Fibroblast of lung (primary cell): Measurements from ENCODE around the gene KLHL29. TPM values are rescaled to one million over a fixed set of nuclear protein-coding genes. Genes with fewer than 3 reads are reported as not detected.

Experiments
- DNase-seq, 2 donors: peaks; one replicate each; pipeline versions ENCODE4 v3.0.0 to v3.0.0-alpha.2; 2010; ENCODE audit warnings: low read depth in 2 of 2
- H2AFZ ChIP-seq: 2 replicates; pipeline ENCODE4 v1.5.1; 2012; ENCODE audit warnings: low read length, control low read depth, inconsistent platforms
- H3K27ac ChIP-seq: 2 replicates; pipeline ENCODE4 v1.5.1; 2011; ENCODE audit warnings: low read length, control low read depth; ENCODE audit not compliant: insufficient read depth
- H3K27me3 ChIP-seq: 2 replicates; pipeline ENCODE4 v1.5.1; 2011; ENCODE audit warnings: mild to moderate bottlenecking, low read length; ENCODE audit not compliant: control insufficient read depth, insufficient read depth
- H3K36me3 ChIP-seq: 2 replicates; pipeline ENCODE4 v1.5.1; 2011; ENCODE audit warnings: low read length; ENCODE audit not compliant: control insufficient read depth, insufficient read depth
- H3K4me1 ChIP-seq: 2 replicates; pipeline ENCODE4 v1.5.1; 2011; ENCODE audit warnings: low read length; ENCODE audit not compliant: control insufficient read depth, insufficient read depth; ENCODE audit errors: extremely low read depth
- H3K4me2 ChIP-seq: 2 replicates; pipeline ENCODE4 v1.5.1; 2011; ENCODE audit warnings: low read length, control low read depth; ENCODE audit not compliant: insufficient read depth; ENCODE audit errors: extremely low read depth
- H3K4me3 ChIP-seq, 4 experiments: fragments of 200-600 bp in 1 of 4; sonication (generic) in 1 of 4; replicated peaks in 1 of 4; 2 replicates each; pipeline ENCODE4 v1.5.1; 2011 to 2016; ENCODE audit warnings: low read length in 4 of 4, low read depth in 3 of 4, mild to moderate bottlenecking in 3 of 4, control low read depth in 2 of 4, inconsistent platforms in 1 of 4, mixed read lengths in 1 of 4; ENCODE audit not compliant: insufficient read depth in 1 of 4; ENCODE audit errors: control extremely low read depth in 1 of 4
- H3K79me2 ChIP-seq: 2 replicates; pipeline ENCODE4 v1.5.1; 2012; ENCODE audit warnings: mild to moderate bottlenecking, low read length, inconsistent platforms; ENCODE audit not compliant: control insufficient read depth, insufficient read depth
- H3K9ac ChIP-seq: 2 replicates; pipeline ENCODE4 v1.5.1; 2011; ENCODE audit warnings: mild to moderate bottlenecking, low read length, control low read depth; ENCODE audit not compliant: insufficient read depth
- H3K9me3 ChIP-seq: 2 replicates; pipeline ENCODE4 v1.5.1; 2012; ENCODE audit warnings: low read depth, low read length; ENCODE audit not compliant: control insufficient read depth, insufficient read depth
- H4K20me1 ChIP-seq: 2 replicates; pipeline ENCODE4 v1.5.1; 2011; ENCODE audit warnings: low read length; ENCODE audit not compliant: control insufficient read depth, insufficient read depth; ENCODE audit errors: extremely low read depth
- CTCF ChIP-seq, 2 donors: IDR thresholded peaks in 1 of 2; conservative IDR thresholded peaks in 1 of 2; 1 replicate in 1 of 2; 2 replicates in 1 of 2; pipeline ENCODE4 v1.5.1; 2011 to 2012; ENCODE audit warnings: low read length in 2 of 2, control low read depth in 1 of 2, inconsistent platforms in 1 of 2, low read depth in 1 of 2, mild to moderate bottlenecking in 1 of 2
- EZH2 ChIP-seq: IDR thresholded peaks from 2 replicates; pipeline ENCODE4 v1.5.1; 2012; ENCODE audit warnings: low read length, control low read depth, mild to moderate bottlenecking; ENCODE audit errors: missing control alignments
- polyA plus RNA-seq, 2 donors: library from polyadenylated mRNA; depleted of rRNA in 1 of 2; stranded (reverse) in 1 of 2; unstranded in 1 of 2; fragments of >200 nt; gene quantifications; 2 replicates each; pipeline ENCODE4 v1.2.1, GENCODE V29; 2011 to 2012; ENCODE audit warnings: missing spikeins in 1 of 2
- total RNA-seq: library from RNA; depleted of rRNA; stranded (reverse); fragments of >200 nt; gene quantifications from 2 replicates; pipeline ENCODE4 v1.2.1, GENCODE V29; 2014

KLHL29 gene
- total and polyA plus RNA-seq, 2 donors (not counting 1 experiment from before 2014, with no cell fraction given): 7.1 to 7.9 TPM

GRCh38 chr2:23563673-23564614 lies 179.0 kb downstream of the KLHL29 start:
- H3K27me3 ChIP-seq: peaks cover 2% of the 10 kb centered on the region
- no peak overlapping the region for H3K9ac ChIP-seq

GRCh38 chr2:23564615-23564960 lies 179.6 kb downstream of the KLHL29 start:
- peaks cover 18% of the 10 kb centered on the region for H3K4me1 ChIP-seq
- H3K9ac ChIP-seq: no peak overlapping the region
- H3K27me3 ChIP-seq: peaks cover 2% of the 10 kb centered on the region
- H2AFZ ChIP-seq: no peak overlapping the region
- no peak overlapping the region for H3K27ac ChIP-seq
- H3K36me3 ChIP-seq: no peaks in the 10 kb centered on the region
- TF ChIP-seq EZH2 (no peak), CTCF (conservative IDR thresholded peaks at IDR 0.05 in 1 of 2, IDR thresholded peaks at IDR 0.05 in 1 of 2; ENCODE audit: low read depth in 1 of 2, low read length in 2 of 2) (no peak)
- H3K9me3 ChIP-seq: no peaks in the 10 kb centered on the region
- H3K4me3 ChIP-seq: no peak overlapping the region
- H4K20me1 ChIP-seq: no peaks in the 10 kb centered on the region
- peak overlapping the region; percentile 59 for H3K4me2 ChIP-seq
- peak in 1 of 2 donors; percentile 61 for DNase-seq
- no peaks in the 10 kb centered on the region for H3K79me2 ChIP-seq

More at GRCh38 chr2:23563673-23564614, 179.0 kb downstream of the KLHL29 start:
- Histone ChIP-seq H3K36me3 (no peaks in the 10 kb centered on the region), H3K4me3 (no peak overlapping the region), H3K4me1 (peaks cover 18% of the 10 kb centered on the region), H2AFZ (no peak overlapping the region), H3K79me2 (no peaks in the 10 kb centered on the region), H3K9me3 (no peaks in the 10 kb centered on the region), H4K20me1 (no peaks in the 10 kb centered on the region), H3K4me2 (peak overlapping the region; percentile 59), H3K27ac (peak overlapping the region; percentile 5)
- TF ChIP-seq EZH2 (no peak), CTCF (conservative IDR thresholded peaks at IDR 0.05 in 1 of 2, IDR thresholded peaks at IDR 0.05 in 1 of 2; ENCODE audit: low read depth in 1 of 2, low read length in 2 of 2) (peak in 1 of 2 donors; percentile 9)
- DNase-seq: peak; percentile 51 to 92

GRCh38 chr2:23565374-23565773 lies 180.4 kb downstream of the KLHL29 start:
- H3K9me3 ChIP-seq: no peaks in the 10 kb centered on the region
- H3K4me3 ChIP-seq: no peak overlapping the region
- no peak overlapping the region for H2AFZ ChIP-seq
- H3K36me3 ChIP-seq: no peaks in the 10 kb centered on the region
- H3K9ac ChIP-seq: no peak overlapping the region
- peaks cover 18% of the 10 kb centered on the region for H3K4me1 ChIP-seq
- no peak for DNase-seq
- H4K20me1 ChIP-seq: no peaks in the 10 kb centered on the region
- peaks cover 2% of the 10 kb centered on the region for H3K27me3 ChIP-seq
- TF ChIP-seq CTCF (conservative IDR thresholded peaks at IDR 0.05 in 1 of 2, IDR thresholded peaks at IDR 0.05 in 1 of 2; ENCODE audit: low read depth in 1 of 2, low read length in 2 of 2) (no peak), EZH2 (no peak)
- H3K27ac ChIP-seq: no peak overlapping the region
- no peak overlapping the region for H3K4me2 ChIP-seq
- H3K79me2 ChIP-seq: no peaks in the 10 kb centered on the region
